Gastroesophageal sphincter (tissue), 4 donors: Measurements from ENCODE around the gene KCNMA1. TPM values are rescaled to one million over a fixed set of nuclear protein-coding genes. Genes with fewer than 3 reads are reported as not detected.

Experiments
- ATAC-seq: fragments of 150-250 bp; one replicate; pipeline ENCODE4 v1.9.1; 2016; ENCODE audit warnings: mild to moderate bottlenecking, moderate library complexity
- H3K27ac ChIP-seq, 4 donors: fragments of 200-600 bp; sonication (generic) in 3 of 4; 1 replicate in 3 of 4; 2 replicates in 1 of 4; pipeline ENCODE4 v1.5.1; 2016 to 2019
- H3K27me3 ChIP-seq: fragments of 200-600 bp; sonication (generic); one replicate; pipeline ENCODE4 v1.5.1; 2019
- H3K36me3 ChIP-seq, 2 donors: fragments of 200-600 bp; sonication (generic); one replicate each; pipeline ENCODE4 v1.5.1; 2019; ENCODE audit warnings: control low read depth in 1 of 2
- H3K4me1 ChIP-seq, 3 donors: fragments of 200-600 bp; sonication (generic); 1 replicate in 2 of 3; 2 replicates in 1 of 3; pipeline ENCODE4 v1.5.1; 2016 to 2019; ENCODE audit warnings: control low read depth in 2 of 3
- H3K4me3 ChIP-seq, 2 donors: fragments of 200-600 bp; sonication (generic); one replicate each; pipeline ENCODE4 v1.5.1; 2019; ENCODE audit warnings: mild to moderate bottlenecking in 1 of 2, moderate library complexity in 1 of 2
- H3K9me3 ChIP-seq, 3 donors: fragments of 200-600 bp; sonication (generic); one replicate each; pipeline ENCODE4 v1.5.1; 2017 to 2019; ENCODE audit warnings: control low read depth in 2 of 3
- EP300 ChIP-seq: sonication (generic); formaldehyde crosslinking; IDR thresholded peaks from one replicate; pipeline ENCODE4 v1.6.1; 2017; ENCODE audit warnings: antibody characterized with exemption, mild to moderate bottlenecking
- POLR2A ChIP-seq, 2 donors: fragments of 450-650 bp; IDR thresholded peaks; one replicate each; pipeline ENCODE4 v1.6.1; 2017; ENCODE audit warnings: antibody characterized with exemption in 2 of 2, mild to moderate bottlenecking in 2 of 2, moderate library complexity in 1 of 2
- POLR2AphosphoS5 ChIP-seq: sonication (generic); formaldehyde crosslinking; IDR thresholded peaks from one replicate; pipeline ENCODE4 v1.6.1; 2017; ENCODE audit warnings: antibody characterized with exemption
- whole genome bisulfite sequencing, 2 donors: methylation state at CpG; one replicate each; pipeline ENCODE4 v1.1.5; 2018; ENCODE audit warnings: low coverage in 1 of 2; 5-methylcytosine and 5-hydroxymethylcytosine counted together
- total RNA-seq, 4 donors: library from RNA; depleted of rRNA; stranded (reverse); fragments of >200 nt; gene quantifications; one replicate each; pipeline ENCODE4 v1.1.0, GENCODE V29; 2016
- TF ChIP-seq, protein P1 (sequence below), 4 experiments: fragments of 200-600 bp in 2 of 4; fragments of 450-650 bp in 2 of 4; sonication (generic) in 1 of 4; IDR thresholded peaks; one replicate each; pipeline ENCODE4 v1.5.1; 2017 to 2019; ENCODE audit warnings: antibody characterized with exemption in 4 of 4, mild to moderate bottlenecking in 2 of 4, moderate library complexity in 2 of 4

Gene KCNMA1
- total RNA-seq, 4 donors from 2014 or later, result 168 to 389 (median 323) TPM

DNA sequence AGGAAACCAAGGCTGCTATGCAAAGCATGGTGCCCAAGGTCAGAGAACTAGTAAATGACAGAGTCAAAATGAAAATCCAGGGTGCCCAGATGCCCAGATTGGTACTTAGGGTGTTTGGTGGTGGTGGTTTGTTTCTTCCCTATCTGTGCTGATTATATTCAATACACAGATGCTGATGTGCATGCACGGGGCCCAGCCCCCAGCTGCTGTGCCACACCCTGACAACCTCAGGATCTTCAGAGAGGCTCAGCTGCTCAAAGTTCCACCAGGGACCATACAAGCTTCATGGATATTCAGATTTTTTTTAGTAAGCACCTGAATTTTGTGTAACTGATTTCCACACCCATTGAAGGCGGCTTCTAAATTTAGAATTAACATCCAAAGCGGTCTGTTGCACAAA, 75.6 kb downstream of the KCNMA1 start:
- TF ChIP-seq EP300, result no peak
- TF ChIP-seq POLR2A (IDR thresholded peaks at IDR 0.05), result no peak
- TF ChIP-seq POLR2AphosphoS5, result no peak
- TF ChIP-seq, protein P1, sequence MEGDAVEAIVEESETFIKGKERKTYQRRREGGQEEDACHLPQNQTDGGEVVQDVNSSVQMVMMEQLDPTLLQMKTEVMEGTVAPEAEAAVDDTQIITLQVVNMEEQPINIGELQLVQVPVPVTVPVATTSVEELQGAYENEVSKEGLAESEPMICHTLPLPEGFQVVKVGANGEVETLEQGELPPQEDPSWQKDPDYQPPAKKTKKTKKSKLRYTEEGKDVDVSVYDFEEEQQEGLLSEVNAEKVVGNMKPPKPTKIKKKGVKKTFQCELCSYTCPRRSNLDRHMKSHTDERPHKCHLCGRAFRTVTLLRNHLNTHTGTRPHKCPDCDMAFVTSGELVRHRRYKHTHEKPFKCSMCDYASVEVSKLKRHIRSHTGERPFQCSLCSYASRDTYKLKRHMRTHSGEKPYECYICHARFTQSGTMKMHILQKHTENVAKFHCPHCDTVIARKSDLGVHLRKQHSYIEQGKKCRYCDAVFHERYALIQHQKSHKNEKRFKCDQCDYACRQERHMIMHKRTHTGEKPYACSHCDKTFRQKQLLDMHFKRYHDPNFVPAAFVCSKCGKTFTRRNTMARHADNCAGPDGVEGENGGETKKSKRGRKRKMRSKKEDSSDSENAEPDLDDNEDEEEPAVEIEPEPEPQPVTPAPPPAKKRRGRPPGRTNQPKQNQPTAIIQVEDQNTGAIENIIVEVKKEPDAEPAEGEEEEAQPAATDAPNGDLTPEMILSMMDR (IDR thresholded peaks at IDR 0.05), result no peak
- H3K27me3 ChIP-seq, result no peaks in the 10 kb centered on the region
- WGBS, 2 donors, result 62 to 66% methylated on average over 3 of the region's 3 CpGs
- H3K4me3 ChIP-seq, result no peak overlapping the region
- ATAC-seq, result no peak
- no peaks in the 10 kb centered on the region for H3K36me3 ChIP-seq
- peaks cover 21 to 87% (median 22%) of the 10 kb centered on the region in 3 donors for H3K4me1 ChIP-seq
- peak overlapping the region; percentile 58 to 82 (median 73) for H3K27ac ChIP-seq
- no peaks in the 10 kb centered on the region for H3K9me3 ChIP-seq

DNA sequence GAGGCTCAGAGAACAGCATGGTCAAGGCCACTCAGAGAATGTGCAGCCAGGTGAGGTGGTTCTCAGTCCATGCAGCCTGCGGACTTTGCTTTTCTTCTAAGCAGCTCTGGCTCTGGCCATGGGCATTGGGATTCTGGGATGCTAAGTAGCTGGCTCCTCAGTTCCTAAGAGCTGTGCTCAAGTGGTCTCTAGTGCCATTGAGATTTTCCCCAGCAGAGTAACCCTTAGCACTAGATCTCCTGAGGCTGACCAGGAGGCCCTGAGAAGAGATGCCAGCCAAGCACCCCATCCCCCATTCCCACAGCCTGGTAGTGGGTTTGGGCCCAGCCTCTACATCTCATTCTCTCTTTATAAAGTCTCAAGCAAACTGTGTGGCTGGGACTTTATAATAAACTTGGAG, 77.1 kb downstream of the KCNMA1 start:
- TF ChIP-seq POLR2A (IDR thresholded peaks at IDR 0.05) (no peak), POLR2AphosphoS5 (no peak), EP300 (no peak)
- TF ChIP-seq, protein P1 (IDR thresholded peaks at IDR 0.05), result no peak

DNA sequence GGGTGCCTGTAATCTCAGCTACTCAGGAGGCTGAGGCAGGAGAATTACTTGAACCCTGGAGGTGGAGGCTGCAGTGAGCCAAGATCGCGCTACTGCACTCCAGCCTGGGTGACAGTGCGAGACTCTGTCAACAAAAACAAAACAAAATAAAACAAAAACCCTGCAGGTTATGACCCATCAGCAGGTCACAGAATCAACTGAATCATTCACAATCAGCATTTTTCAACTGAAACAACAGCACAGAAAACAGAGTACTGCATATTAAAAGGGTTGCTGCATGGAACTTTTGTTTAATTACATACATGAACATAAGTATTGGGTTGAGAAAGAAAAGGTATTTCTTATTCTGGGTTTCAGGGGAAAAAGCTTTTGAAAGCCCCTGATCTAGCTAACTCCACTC, 77.6 kb downstream of the KCNMA1 start:
- TF ChIP-seq POLR2AphosphoS5, result no peak
- TF ChIP-seq, protein P1 (IDR thresholded peaks at IDR 0.05), result no peak
- no peak for TF ChIP-seq POLR2A (IDR thresholded peaks at IDR 0.05)
- no peak for TF ChIP-seq EP300
- Histone ChIP-seq H3K4me1 (peaks cover 14 to 87% (median 19%) of the 10 kb centered on the region in 3 donors), H3K4me3 (no peak overlapping the region), H3K9me3 (no peaks in the 10 kb centered on the region), H3K27me3 (no peaks in the 10 kb centered on the region), H3K27ac (peak overlapping the region in 2 of 4 donors; percentile 81 to 87), H3K36me3 (no peaks in the 10 kb centered on the region)
- no peak for ATAC-seq
- 40% methylated on average over 1 of the region's 3 CpGs; no CpG with 5 or more reads in 1 of the 2 donors for WGBS, 2 donors

More for the DNA sequence above, 77.1 kb downstream of the KCNMA1 start:
- Histone ChIP-seq H3K4me3 (no peak overlapping the region), H3K36me3 (no peaks in the 10 kb centered on the region), H3K27ac (peak overlapping the region in 2 of 4 donors; percentile 81 to 82), H3K9me3 (no peaks in the 10 kb centered on the region), H3K27me3 (no peaks in the 10 kb centered on the region), H3K4me1 (peaks cover 15 to 87% (median 19%) of the 10 kb centered on the region in 3 donors)
- 100% methylated on average over 1 of the region's 1 CpG; no CpG with 5 or more reads in 1 of the 2 donors for WGBS, 2 donors
- no peak for ATAC-seq

DNA sequence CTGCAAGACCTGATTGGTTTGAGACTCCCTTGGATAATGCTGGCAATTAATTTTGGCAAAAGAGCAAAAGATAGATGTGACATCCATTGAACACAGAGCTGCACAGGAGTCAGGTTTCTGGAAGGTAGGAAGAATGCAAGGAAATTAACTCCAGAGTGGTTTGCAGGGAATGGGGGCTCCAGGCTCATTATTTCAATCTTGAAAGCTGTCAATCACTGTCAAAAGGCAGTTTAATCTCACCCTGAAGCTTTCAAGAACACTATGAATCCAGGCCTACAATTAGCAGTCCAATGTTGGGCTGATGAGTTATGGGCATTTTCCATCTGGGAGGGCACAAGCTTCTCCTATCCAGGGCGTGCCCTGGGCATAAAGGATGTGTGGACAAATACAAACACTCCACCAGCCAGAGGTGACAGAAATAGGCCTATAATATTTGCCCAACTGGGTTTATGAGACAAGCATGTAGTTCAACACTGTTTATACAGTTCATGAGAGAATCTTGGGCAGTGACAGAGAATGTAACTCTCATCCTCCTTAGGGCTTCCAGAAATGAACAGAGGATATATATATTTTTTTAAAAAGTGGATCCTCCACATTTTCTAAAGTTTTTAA, 80.5 kb downstream of the KCNMA1 start:
- Histone ChIP-seq H3K27ac (peak overlapping the region; percentile 67 to 94 (median 87)), H3K4me1 (peaks cover 9 to 85% (median 16%) of the 10 kb centered on the region in 3 donors), H3K36me3 (no peaks in the 10 kb centered on the region), H3K4me3 (no peak overlapping the region), H3K27me3 (no peaks in the 10 kb centered on the region), H3K9me3 (no peaks in the 10 kb centered on the region)
- WGBS, 2 donors, result 100% methylated on average over 1 of the region's 1 CpG; no CpG with 5 or more reads in 1 of the 2 donors
- TF ChIP-seq, protein P1 (IDR thresholded peaks at IDR 0.05), result no peak
- ATAC-seq, result no peak

DNA sequence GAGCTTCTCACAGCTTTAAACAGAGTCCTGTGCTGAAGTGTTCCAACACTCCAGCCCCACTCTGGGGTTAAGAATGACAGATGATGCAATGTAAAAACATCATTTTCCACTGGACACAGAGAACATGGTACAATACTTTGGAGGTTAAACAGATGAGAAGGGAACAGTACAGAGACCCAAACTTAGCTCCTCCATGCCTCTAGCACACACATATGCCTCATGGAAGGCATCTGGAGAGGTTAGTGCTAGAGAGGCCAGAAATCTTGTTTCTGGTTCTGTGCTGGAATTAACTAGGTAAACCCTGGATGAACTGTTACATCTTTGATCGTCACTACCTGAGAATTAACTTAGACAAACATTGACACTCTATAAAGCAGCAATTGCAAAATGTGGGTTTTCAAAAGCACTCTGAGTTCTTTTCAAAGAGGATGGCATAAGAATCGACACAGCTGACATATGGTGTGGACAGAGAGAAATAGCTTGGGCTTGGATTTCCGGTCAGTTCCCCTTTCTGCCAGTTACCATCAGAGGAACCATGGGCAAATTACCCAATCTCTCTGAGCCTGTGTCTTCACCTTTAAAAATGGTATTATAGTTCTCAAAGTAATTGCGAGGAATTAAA, 81.9 kb downstream of the KCNMA1 start:
- Histone ChIP-seq H3K27ac (peak overlapping the region; percentile 87 to 94 (median 88)), H3K27me3 (no peaks in the 10 kb centered on the region), H3K9me3 (no peaks in the 10 kb centered on the region), H3K4me1 (peaks cover 7 to 79% (median 16%) of the 10 kb centered on the region in 3 donors), H3K36me3 (no peaks in the 10 kb centered on the region), H3K4me3 (no peak overlapping the region)
- TF ChIP-seq POLR2A (IDR thresholded peaks at IDR 0.05) (no peak), POLR2AphosphoS5 (peak; percentile 83)
- peak; percentile 86 for ATAC-seq
- WGBS, 2 donors, result 57 to 71% methylated on average over 3 to 4 of the region's 4 CpGs
